GM21717 (cell line): ENCODE data around the gene OGN.
"Not testable (repeated sequence)": the region's sequence is repeated elsewhere in the genome, so short reads cannot be mapped to it uniquely, and the experiment has no call there.

Source experiments
- ATAC-seq: cut with Tn5 transposase; IDR thresholded peaks from one replicate; pipeline ENCODE4 v1.9.1; 2021; ENCODE audit warnings: mild to moderate bottlenecking, moderate library complexity; ENCODE audit not compliant: unreplicated experiment

OGN gene

GRCh38 chr9:92404042-92404836 is at the start of gene OGN:
Gene OGN, minus strand, starts transcription at chr9:92404578. Its CDS starts 1,171 bp downstream, at chr9:92403407.
- no peak for ATAC-seq

- ATAC-seq: no peak
These were observed 42.2 kb upstream of the OGN start for GRCh38 chr9:92446536-92446935.

- ATAC-seq: no peak
These were observed 40.5 kb upstream of the OGN start for GRCh38 chr9:92444841-92445240.

GRCh38 chr9:92440751-92441046 is 36.3 kb upstream of the OGN start:
- ATAC-seq: no peak

GRCh38 chr9:92439921-92440750 is 35.8 kb upstream of the OGN start:
- no peak for ATAC-seq

GRCh38 chr9:92438900-92439526 is 34.6 kb upstream of the OGN start:
- ATAC-seq: no peak

- no peak for ATAC-seq
These were observed 30.9 kb upstream of the OGN start for GRCh38 chr9:92435263-92435662.

- ATAC-seq: no peak
These were observed 28.7 kb upstream of the OGN start for GRCh38 chr9:92432972-92433548.

- no peak for ATAC-seq
These were observed 28.0 kb upstream of the OGN start for GRCh38 chr9:92432350-92432749.

- ATAC-seq: no peak
These were observed 25.5 kb upstream of the OGN start for GRCh38 chr9:92429836-92430235.

- ATAC-seq: no peak
These were observed 22.2 kb upstream of the OGN start for GRCh38 chr9:92426501-92427145.

- ATAC-seq: no peak
These were observed 21.1 kb upstream of the OGN start for GRCh38 chr9:92425474-92425873.

- no peak for ATAC-seq
These were observed 20.0 kb upstream of the OGN start, which contains the start of gene OMD for GRCh38 chr9:92424340-92424739. Gene OMD, minus strand, starts transcription at chr9:92424471. Its CDS starts 6,913 bp downstream, at chr9:92417558.

GRCh38 chr9:92423612-92424011 is 19.2 kb upstream of the OGN start:
- ATAC-seq: no peak

GRCh38 chr9:92422611-92423338 is 18.4 kb upstream of the OGN start:
- ATAC-seq: no peak

GRCh38 chr9:92414566-92414965 is 10.2 kb upstream of the OGN start:
- ATAC-seq: no peak

GRCh38 chr9:92411157-92411556 is 6.8 kb upstream of the OGN start:
- not testable (repeated sequence) for ATAC-seq

GRCh38 chr9:92408747-92409478 is 4.5 kb upstream of the OGN start:
- no peak for ATAC-seq

GRCh38 chr9:92407818-92408217 is 3.4 kb upstream of the OGN start:
- no peak for ATAC-seq
